Colonic mucosa (tissue), 4 donors: ENCODE data around the gene MCAM. TPM values are rescaled to one million over a fixed set of nuclear protein-coding genes. Genes with fewer than 3 reads are reported as not detected.

Experiments
- DNase-seq: peaks from one replicate; pipeline ENCODE4 v3.0.0-alpha.2; 2020
- H3K27ac ChIP-seq: fragments of 200-600 bp; one replicate; pipeline ENCODE4 v1.8.0; 2021
- H3K27me3 ChIP-seq: fragments of 200-600 bp; one replicate; pipeline ENCODE4 v1.8.0; 2021
- H3K36me3 ChIP-seq: fragments of 200-600 bp; one replicate; pipeline ENCODE4 v1.8.0; 2021
- H3K4me1 ChIP-seq: fragments of 200-600 bp; one replicate; pipeline ENCODE4 v1.8.0; 2021; ENCODE audit warnings: mild to moderate bottlenecking
- H3K4me3 ChIP-seq: fragments of 200-600 bp; one replicate; pipeline ENCODE4 v1.8.0; 2021
- H3K9ac ChIP-seq, 2 donors: one replicate each; pipeline ENCODE4 v1.7.0; 2013; ENCODE audit warnings: control low read depth in 2 of 2, low read depth in 2 of 2, low read length in 2 of 2
- H3K9me3 ChIP-seq: fragments of 200-600 bp; one replicate; pipeline ENCODE4 v1.8.0; 2021
- intact Hi-C: fragments of 100-400 bp; cut with DNase I; formaldehyde crosslinking; loops from one replicate; pipeline ENCODE4 v1.14.1; 2022
- total RNA-seq, 2 donors: library from RNA; stranded (reverse); fragmentation: NEBNext Ultra II Directional in 1 of 2; extraction: Animal tissue kit (Norgen Biotek cat#: 25700) in 1 of 2; gene quantifications; one replicate each; pipeline ENCODE4 v1.2.1, GENCODE V29; 2021
- TF ChIP-seq, protein P1 (sequence below): fragments of 200-600 bp; IDR thresholded peaks from one replicate; pipeline ENCODE4 v1.8.0; 2022; ENCODE audit warnings: antibody characterized with exemption, mild to moderate bottlenecking
- donor health status: healthy.
- donor health status: DM: no; HTN: no; CAD: no.
- donor health status: DM: no; HTN: no; CAD: no.

The MCAM gene
- total RNA-seq, 2 donors from 2014 or later: 5.4 to 36.9 TPM

DNA sequence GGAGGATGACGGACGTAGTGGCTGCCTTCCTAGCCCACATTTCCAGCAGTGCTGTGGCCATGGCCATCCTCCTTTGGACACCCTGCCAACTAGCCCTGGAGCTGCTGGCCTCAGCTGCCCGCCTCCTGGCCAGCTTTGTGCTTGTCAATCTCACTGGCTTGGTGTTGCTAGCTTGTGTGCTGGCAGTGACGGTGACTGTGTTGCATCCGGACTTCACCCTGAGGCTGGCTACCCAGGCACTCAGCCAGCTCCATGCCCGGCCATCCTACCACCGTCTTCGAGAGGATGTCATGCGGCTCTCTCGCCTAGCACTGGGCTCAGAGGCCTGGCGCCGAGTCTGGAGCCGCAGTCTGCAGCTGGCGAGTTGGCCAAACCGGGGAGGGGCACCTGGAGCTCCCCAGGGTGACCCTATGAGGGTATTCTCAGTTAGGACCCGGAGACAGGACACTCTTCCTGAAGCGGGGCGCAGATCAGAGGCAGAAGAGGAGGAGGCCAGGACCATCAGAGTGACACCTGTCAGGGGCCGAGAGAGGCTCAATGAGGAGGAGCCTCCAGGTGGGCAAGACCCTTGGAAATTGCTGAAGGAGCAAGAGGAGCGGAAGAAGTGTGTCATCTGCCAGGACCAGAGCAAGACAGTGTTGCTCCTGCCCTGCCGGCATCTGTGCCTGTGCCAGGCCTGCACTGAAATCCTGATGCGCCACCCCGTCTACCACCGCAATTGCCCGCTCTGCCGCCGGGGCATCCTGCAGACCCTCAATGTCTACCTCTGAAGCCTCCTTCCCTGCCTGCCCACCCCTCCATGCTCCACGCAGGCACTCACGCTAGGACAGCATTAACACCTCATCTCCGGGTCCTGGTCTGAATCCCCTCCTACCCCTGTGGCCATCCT is 19.0 kb upstream of the MCAM start:
- Histone ChIP-seq H3K4me3 (no peak overlapping the region), H3K9ac (no peak overlapping the region), H3K4me1 (peaks cover 17% of the 10 kb centered on the region), H3K36me3 (no peaks in the 10 kb centered on the region), H3K27ac (no peak overlapping the region), H3K27me3 (peaks cover 12% of the 10 kb centered on the region), H3K9me3 (no peaks in the 10 kb centered on the region)
- no peak for DNase-seq
- TF ChIP-seq, protein P1, sequence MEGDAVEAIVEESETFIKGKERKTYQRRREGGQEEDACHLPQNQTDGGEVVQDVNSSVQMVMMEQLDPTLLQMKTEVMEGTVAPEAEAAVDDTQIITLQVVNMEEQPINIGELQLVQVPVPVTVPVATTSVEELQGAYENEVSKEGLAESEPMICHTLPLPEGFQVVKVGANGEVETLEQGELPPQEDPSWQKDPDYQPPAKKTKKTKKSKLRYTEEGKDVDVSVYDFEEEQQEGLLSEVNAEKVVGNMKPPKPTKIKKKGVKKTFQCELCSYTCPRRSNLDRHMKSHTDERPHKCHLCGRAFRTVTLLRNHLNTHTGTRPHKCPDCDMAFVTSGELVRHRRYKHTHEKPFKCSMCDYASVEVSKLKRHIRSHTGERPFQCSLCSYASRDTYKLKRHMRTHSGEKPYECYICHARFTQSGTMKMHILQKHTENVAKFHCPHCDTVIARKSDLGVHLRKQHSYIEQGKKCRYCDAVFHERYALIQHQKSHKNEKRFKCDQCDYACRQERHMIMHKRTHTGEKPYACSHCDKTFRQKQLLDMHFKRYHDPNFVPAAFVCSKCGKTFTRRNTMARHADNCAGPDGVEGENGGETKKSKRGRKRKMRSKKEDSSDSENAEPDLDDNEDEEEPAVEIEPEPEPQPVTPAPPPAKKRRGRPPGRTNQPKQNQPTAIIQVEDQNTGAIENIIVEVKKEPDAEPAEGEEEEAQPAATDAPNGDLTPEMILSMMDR: no peak
- intact Hi-C loops: no loop called here

DNA sequence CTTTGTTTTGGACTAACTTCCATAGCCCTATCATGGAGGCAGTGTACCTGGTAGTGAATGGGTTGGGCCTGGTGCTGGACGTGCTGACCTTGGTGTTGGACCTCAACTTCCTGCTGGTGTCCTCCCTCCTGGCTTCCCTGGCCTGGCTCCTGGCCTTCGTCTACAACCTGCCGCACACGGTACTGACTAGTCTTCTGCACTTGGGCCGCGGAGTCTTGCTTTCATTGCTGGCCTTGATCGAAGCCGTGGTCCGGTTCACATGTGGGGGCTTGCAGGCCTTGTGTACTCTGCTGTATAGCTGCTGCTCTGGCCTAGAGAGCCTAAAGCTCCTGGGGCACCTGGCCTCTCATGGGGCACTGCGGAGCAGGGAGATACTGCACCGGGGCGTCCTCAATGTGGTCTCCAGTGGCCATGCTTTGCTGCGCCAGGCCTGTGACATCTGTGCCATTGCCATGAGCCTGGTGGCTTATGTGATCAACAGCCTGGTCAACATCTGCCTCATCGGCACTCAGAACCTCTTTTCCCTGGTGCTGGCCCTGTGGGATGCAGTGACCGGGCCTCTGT is 18.2 kb upstream of the MCAM start:
- peaks cover 7% of the 10 kb centered on the region for H3K27me3 ChIP-seq
- no peak for DNase-seq
- H3K4me1 ChIP-seq: peaks cover 12% of the 10 kb centered on the region
- TF ChIP-seq, protein P1: no peak
- no peaks in the 10 kb centered on the region for H3K9me3 ChIP-seq
- H3K4me3 ChIP-seq: peak overlapping the region; percentile 99
- peak overlapping the region; percentile 86 to 87 for H3K9ac ChIP-seq
- H3K36me3 ChIP-seq: no peaks in the 10 kb centered on the region
- intact Hi-C loops: no loop called here
- H3K27ac ChIP-seq: no peak overlapping the region

DNA sequence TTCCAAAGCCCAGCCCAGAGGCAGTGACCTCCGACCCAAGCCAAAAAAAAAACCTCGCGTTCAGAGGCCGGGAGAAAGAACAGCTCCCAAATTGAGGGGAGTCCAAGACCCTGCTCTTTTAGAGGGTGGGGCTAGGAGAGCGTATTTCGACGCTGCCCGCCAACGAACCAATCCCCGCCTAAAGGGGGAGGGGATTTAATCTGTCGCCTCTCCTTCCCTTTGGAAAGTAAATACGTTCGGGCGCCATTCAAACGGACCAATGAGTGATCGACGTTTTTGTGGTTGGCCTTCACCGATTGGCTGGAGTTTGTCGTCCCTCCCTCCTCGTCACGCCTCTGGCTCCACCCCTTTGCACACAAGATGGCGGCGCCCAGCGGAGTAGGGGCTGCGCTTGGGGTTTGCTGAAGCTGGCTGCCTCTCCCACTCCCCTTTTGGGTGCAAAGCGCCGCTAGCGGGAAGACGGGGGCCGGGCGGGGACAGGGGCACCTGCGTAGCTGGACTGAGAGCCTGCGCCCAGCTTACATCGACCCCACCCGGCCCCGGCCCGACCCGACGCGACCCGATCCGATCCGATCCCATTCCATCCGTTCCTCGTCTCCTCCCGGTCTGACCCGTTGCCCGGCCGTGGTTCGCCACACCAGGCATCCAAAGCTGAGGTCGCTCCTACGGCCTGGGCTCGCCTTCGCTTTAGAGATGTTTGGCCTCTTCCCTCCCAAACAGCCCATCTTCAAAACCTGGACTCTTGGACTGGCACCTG is 17.4 kb upstream of the MCAM start, which contains the start of gene RNF26:
TSS of gene RNF26 (plus strand) at position 354 of the 757 bp plus-strand sequence. CDS start 596 bp downstream, outside the sequence.
- TF ChIP-seq, protein P1: no peak
- no peaks in the 10 kb centered on the region for H3K27me3 ChIP-seq
- peak within 1 kb of the TSS; percentile 65 for H3K27ac ChIP-seq
- peak within 1 kb of the TSS; percentile 86 to 87 for H3K9ac ChIP-seq
- H3K4me3 ChIP-seq: peak within 1 kb of the TSS; percentile 99
- no peaks in the 10 kb centered on the region for H3K36me3 ChIP-seq
- intact Hi-C loops: loop anchor here (5.0 kb wide), 1 partner anchor 127 kb away; the partner anchor contains the start of gene CBL
- DNase-seq: peak; percentile 98
- H3K9me3 ChIP-seq: no peaks in the 10 kb centered on the region
- H3K4me1 ChIP-seq: peaks cover 5% of the 10 kb centered on the region

DNA sequence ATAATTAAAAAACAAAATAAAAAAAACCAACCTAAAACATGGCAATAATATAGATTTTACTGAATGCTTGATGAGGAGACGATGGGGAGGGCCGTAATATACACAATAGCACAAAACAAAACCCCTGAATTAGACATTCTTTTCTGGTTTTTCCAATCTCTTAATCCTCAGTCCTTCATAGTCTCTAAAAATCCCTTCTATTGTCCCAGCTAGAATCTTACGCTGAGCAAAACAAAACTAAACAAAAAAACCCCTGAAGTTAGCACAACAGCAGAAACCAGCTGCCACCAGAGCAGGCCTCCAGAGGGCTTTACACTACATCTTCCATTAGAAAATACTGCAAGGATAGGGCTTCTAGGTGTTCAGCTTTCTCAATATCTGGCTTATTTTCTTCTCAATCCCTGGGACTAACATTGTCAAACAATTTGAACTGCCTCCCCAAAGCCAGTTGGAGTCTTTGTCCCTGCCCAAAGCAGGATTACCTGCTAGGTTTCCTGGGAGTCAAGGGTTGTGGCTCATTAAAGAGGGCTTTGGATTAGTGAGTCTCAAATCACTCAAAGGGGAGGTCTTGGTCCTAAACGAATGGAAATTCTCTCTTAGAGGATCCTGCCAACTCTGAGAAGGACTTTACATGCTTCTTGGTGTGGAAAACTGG is 15.3 kb upstream of the MCAM start:
- Histone ChIP-seq H3K36me3 (no peaks in the 10 kb centered on the region), H3K4me1 (peaks cover 5% of the 10 kb centered on the region), H3K9me3 (no peaks in the 10 kb centered on the region), H3K9ac (no peak overlapping the region), H3K27ac (no peak overlapping the region), H3K27me3 (no peaks in the 10 kb centered on the region), H3K4me3 (no peak overlapping the region)
- TF ChIP-seq, protein P1: no peak
- DNase-seq: no peak
- intact Hi-C loops: loop anchor here (5.0 kb wide), 1 partner anchor 125 kb away; the partner anchor contains the start of gene CBL

DNA sequence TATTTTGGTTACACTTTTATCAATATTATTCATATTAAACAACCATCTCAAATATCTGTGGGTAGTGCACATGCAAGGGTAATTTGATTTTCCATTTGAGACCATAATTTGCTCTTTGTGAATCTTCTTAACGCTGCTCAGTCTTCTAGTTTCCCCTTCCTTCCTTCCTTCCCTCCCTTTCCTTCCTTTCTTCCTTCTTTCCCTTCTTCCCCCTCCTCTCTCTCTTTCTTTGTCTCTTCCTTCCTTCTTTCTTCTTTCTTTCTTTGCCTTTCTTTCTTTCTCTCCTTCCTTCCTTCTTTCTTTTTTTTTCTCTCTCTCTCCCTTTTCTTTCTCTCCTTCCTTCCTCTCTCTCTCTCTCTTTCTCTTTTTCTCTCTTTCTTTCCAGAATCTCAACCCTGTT is 13.3 kb upstream of the MCAM start:
- TF ChIP-seq, protein P1: no peak
- Histone ChIP-seq H3K27me3 (no peaks in the 10 kb centered on the region), H3K4me1 (peaks cover 4% of the 10 kb centered on the region), H3K4me3 (no peak overlapping the region), H3K9me3 (no peaks in the 10 kb centered on the region), H3K27ac (no peak overlapping the region), H3K9ac (no peak overlapping the region), H3K36me3 (no peaks in the 10 kb centered on the region)
- intact Hi-C loops: loop anchor here (5.0 kb wide), 1 partner anchor 123 kb away; the partner anchor contains the start of gene CBL
- no peak for DNase-seq
